SK-N-SH treated with all-trans-retinoic acid at 6 μM for 48 hours (cell line): Measurements from ENCODE around the gene SLC6A3.

Source experiments
- OSR1 ChIP-seq: fragments of 250-450 bp; sonication (Bioruptor Pico); IDR thresholded peaks from 2 replicates; pipeline ENCODE4 v1.8.0; 2022; ENCODE audit warnings: moderate library complexity, mild to moderate bottlenecking, inconsistent platforms
- TF ChIP-seq, protein P1 (sequence below): fragments of 250-450 bp; sonication (Bioruptor Pico); IDR thresholded peaks from 2 replicates; pipeline ENCODE4 v1.5.1; 2020; ENCODE audit warnings: low read depth, mild to moderate bottlenecking, moderate library complexity
- TF ChIP-seq, protein P2 (sequence below): fragments of 250-450 bp; sonication (Bioruptor Pico); IDR thresholded peaks from 2 replicates; pipeline ENCODE4 v1.8.0; 2020; ENCODE audit warnings: mild to moderate bottlenecking, moderate library complexity, borderline replicate concordance

DNA sequence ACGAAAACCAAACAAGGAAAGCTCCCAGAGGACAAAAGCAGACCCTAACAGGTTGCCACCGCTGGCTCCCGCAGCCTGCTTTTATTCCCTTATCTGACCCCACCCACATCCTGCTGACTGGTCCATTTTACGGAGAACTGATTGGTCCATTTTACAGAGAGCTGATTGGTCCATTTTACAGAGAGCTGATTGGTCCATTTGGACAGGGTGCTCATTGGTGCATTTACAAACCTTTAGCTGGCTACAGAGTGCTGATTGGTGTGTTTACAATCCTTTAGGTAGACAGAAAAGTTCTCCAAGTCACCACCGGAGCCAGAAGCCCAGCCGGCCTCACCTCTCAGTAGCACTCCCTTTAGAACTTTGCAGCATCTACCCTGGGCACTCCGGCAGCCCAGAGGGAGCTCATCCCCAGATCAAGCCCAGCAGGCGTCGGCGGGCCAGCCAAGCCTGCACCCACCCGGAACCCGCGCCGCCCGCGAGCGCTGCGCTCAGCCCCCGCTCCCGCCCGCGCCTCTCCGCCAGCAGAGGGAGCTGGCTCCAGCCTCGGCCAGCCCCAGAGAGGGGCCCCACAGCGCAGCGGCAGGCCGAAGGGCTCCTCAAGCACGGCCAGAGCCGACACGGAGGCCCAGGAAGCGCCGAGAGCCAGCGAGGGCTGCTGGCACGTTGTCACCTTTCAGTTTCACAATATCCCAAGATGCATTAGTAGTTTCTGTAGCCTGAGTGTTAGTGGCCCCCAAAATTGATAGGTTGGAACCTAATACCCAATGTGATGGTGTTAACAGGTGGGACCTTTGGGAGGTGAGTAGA lies 65.0 kb downstream of the SLC6A3 start:
- TF ChIP-seq, protein P1, sequence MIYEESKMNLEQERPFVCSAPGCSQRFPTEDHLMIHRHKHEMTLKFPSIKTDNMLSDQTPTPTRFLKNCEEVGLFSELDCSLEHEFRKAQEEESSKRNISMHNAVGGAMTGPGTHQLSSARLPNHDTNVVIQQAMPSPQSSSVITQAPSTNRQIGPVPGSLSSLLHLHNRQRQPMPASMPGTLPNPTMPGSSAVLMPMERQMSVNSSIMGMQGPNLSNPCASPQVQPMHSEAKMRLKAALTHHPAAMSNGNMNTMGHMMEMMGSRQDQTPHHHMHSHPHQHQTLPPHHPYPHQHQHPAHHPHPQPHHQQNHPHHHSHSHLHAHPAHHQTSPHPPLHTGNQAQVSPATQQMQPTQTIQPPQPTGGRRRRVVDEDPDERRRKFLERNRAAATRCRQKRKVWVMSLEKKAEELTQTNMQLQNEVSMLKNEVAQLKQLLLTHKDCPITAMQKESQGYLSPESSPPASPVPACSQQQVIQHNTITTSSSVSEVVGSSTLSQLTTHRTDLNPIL (CRISPR knock-in tag) = no peak
- TF ChIP-seq, protein P2, sequence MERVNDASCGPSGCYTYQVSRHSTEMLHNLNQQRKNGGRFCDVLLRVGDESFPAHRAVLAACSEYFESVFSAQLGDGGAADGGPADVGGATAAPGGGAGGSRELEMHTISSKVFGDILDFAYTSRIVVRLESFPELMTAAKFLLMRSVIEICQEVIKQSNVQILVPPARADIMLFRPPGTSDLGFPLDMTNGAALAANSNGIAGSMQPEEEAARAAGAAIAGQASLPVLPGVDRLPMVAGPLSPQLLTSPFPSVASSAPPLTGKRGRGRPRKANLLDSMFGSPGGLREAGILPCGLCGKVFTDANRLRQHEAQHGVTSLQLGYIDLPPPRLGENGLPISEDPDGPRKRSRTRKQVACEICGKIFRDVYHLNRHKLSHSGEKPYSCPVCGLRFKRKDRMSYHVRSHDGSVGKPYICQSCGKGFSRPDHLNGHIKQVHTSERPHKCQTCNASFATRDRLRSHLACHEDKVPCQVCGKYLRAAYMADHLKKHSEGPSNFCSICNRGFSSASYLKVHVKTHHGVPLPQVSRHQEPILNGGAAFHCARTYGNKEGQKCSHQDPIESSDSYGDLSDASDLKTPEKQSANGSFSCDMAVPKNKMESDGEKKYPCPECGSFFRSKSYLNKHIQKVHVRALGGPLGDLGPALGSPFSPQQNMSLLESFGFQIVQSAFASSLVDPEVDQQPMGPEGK (CRISPR knock-in tag) = no peak
- TF ChIP-seq OSR1 (CRISPR knock-in tag) = no peak
